Mammary epithelial cell (primary cell): ENCODE measurements around the gene KIF1A.

Experiments used
- CTCF ChIP-seq, 2 donors: IDR thresholded peaks in 1 of 2; conservative IDR thresholded peaks in 1 of 2; 2 replicates each; pipeline ENCODE4 v1.5.1; 2011 to 2012; ENCODE audit warnings: inconsistent platforms in 2 of 2, low read length in 2 of 2, mild to moderate bottlenecking in 2 of 2, control low read depth in 1 of 2, low read depth in 1 of 2; ENCODE audit not compliant: insufficient read depth in 1 of 2; ENCODE audit errors: extremely low read depth in 1 of 2
- EZH2 ChIP-seq: IDR thresholded peaks from 2 replicates; pipeline ENCODE4 v1.6.1; 2012; ENCODE audit warnings: low read length, inconsistent platforms, borderline replicate concordance

DNA sequence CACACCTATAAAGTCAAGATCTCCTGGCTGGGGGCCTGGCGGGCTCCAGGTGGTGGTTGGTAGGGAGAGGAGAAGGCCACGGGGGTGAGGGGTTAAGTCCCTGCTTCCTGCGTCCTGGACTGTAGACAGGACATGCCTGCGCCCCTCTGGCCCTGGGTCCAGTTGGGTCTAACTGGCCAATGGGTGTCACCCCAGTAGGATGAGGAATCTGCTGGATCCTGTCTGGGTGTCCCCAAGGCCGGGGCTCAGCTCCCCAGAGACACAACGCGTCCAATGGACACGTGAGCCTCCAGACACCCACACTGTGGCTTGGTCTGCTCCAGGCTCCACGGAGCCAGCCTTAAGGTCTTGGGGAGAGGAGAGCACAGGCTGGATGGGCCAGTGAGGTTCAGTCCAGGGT is 108.7 kb downstream of the KIF1A start:
- TF ChIP-seq CTCF (conservative IDR thresholded peaks at IDR 0.05 in 1 of 2, IDR thresholded peaks at IDR 0.05 in 1 of 2; ENCODE audit: extremely low read depth in 1 of 2, insufficient read depth in 1 of 2, low read depth in 1 of 2, low read length in 2 of 2), result no peak
- TF ChIP-seq EZH2, result no peak
